Mammary epithelial cell (primary cell): ENCODE results near the gene FKBP9.

Experiments used
- CTCF ChIP-seq, 2 donors: IDR thresholded peaks in 1 of 2; conservative IDR thresholded peaks in 1 of 2; 2 replicates each; pipeline ENCODE4 v1.5.1; 2011 to 2012; ENCODE audit warnings: inconsistent platforms in 2 of 2, low read length in 2 of 2, mild to moderate bottlenecking in 2 of 2, control low read depth in 1 of 2, low read depth in 1 of 2; ENCODE audit not compliant: insufficient read depth in 1 of 2; ENCODE audit errors: extremely low read depth in 1 of 2
- EZH2 ChIP-seq: IDR thresholded peaks from 2 replicates; pipeline ENCODE4 v1.6.1; 2012; ENCODE audit warnings: low read length, inconsistent platforms, borderline replicate concordance

GRCh38 chr7:32936689-32937088 lies 20.6 kb upstream of the FKBP9 start:
- TF ChIP-seq CTCF (conservative IDR thresholded peaks at IDR 0.05 in 1 of 2, IDR thresholded peaks at IDR 0.05 in 1 of 2; ENCODE audit: extremely low read depth in 1 of 2, insufficient read depth in 1 of 2, low read depth in 1 of 2, low read length in 2 of 2) (no peak), EZH2 (no peak)
